Osteoblast (primary cell): ENCODE data around the gene TNIK. TPM values are rescaled to one million over a fixed set of nuclear protein-coding genes. Genes with fewer than 3 reads are reported as not detected.

ENCODE experiments used
- DNase-seq: peaks from one replicate; pipeline ENCODE4 v3.0.0; 2011; ENCODE audit warnings: low spot score, mixed read lengths; ENCODE audit not compliant: insufficient read length; ENCODE audit errors: missing footprints
- H2AFZ ChIP-seq: 2 replicates; pipeline ENCODE4 v1.6.0; 2011; ENCODE audit warnings: mild to moderate bottlenecking, low read length
- H3K27ac ChIP-seq: 2 replicates; pipeline ENCODE4 v1.5.1; 2011; ENCODE audit warnings: mild to moderate bottlenecking, low read depth, low read length, moderate library complexity
- H3K27me3 ChIP-seq: 2 replicates; pipeline ENCODE4 v1.6.0; 2012; ENCODE audit warnings: mild to moderate bottlenecking, control low read depth, inconsistent platforms, low read length, moderate library complexity; ENCODE audit not compliant: insufficient read depth
- H3K36me3 ChIP-seq: 2 replicates; pipeline ENCODE4 v1.5.1; 2011; ENCODE audit warnings: mild to moderate bottlenecking, low read length, control low read depth, moderate library complexity; ENCODE audit not compliant: insufficient read depth
- H3K4me1 ChIP-seq: 2 replicates; pipeline ENCODE4 v1.5.1; 2011; ENCODE audit warnings: mild to moderate bottlenecking, low read length, control low read depth, moderate library complexity; ENCODE audit not compliant: insufficient read depth
- H3K4me2 ChIP-seq: 2 replicates; pipeline ENCODE4 v1.6.0; 2011; ENCODE audit warnings: mild to moderate bottlenecking, low read length; ENCODE audit not compliant: insufficient read depth
- H3K4me3 ChIP-seq: fragments of 200-600 bp; sonication (generic); 3 replicates; pipeline ENCODE4 v1.5.1; 2012; ENCODE audit warnings: mild to moderate bottlenecking, low read length, inconsistent platforms; ENCODE audit not compliant: insufficient read depth
- H3K79me2 ChIP-seq: 2 replicates; pipeline ENCODE4 v1.6.0; 2012; ENCODE audit warnings: mild to moderate bottlenecking, low read length, control low read depth, inconsistent platforms; ENCODE audit not compliant: insufficient read depth
- H3K9me3 ChIP-seq: 2 replicates; pipeline ENCODE4 v1.5.1; 2011; ENCODE audit warnings: low read depth, low read length, control low read depth
- H4K20me1 ChIP-seq: 2 replicates; pipeline ENCODE4 v1.6.0; 2012; ENCODE audit warnings: mild to moderate bottlenecking, low read length, control low read depth; ENCODE audit not compliant: insufficient read depth
- CTCF ChIP-seq: IDR thresholded peaks from 2 replicates; pipeline ENCODE4 v1.5.1; 2011; ENCODE audit warnings: mild to moderate bottlenecking, low read depth, low read length, moderate library complexity; ENCODE audit errors: extremely low read depth
- total RNA-seq: library from RNA; depleted of rRNA; stranded (reverse); fragments of >200 nt; gene quantifications from 2 replicates; pipeline ENCODE4 v1.2.3, GENCODE V29; 2012

The TNIK gene
- total RNA-seq, 1 donor = 7.6 TPM

DNA sequence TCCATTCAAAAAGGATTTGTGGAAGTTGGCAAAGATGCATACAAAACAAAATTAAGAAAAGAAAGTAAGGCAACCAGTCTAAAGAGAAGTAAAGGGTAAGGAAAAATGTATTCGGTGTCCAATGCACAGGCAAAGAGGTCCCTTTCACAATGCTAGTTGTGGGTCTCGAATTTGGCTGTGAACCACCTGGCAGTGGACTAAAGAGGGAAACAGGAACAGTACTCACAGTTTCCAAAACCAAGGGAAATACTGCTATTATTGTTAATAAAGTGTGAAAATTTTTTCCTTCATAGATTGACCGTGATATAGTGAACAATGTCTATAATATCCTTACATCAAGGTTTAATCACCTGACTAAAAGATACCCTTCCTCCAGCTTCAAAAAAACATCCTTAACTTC, 57.9 kb downstream of the TNIK start:
- Histone ChIP-seq H3K4me3 (no peak overlapping the region), H3K36me3 (no peaks in the 10 kb centered on the region), H3K27me3 (peaks cover 28% of the 10 kb centered on the region), H3K9me3 (no peaks in the 10 kb centered on the region), H3K4me2 (no peak overlapping the region), H3K27ac (no peak overlapping the region), H2AFZ (no peak overlapping the region), H3K4me1 (peaks cover 1% of the 10 kb centered on the region), H4K20me1 (no peaks in the 10 kb centered on the region), H3K79me2 (no peaks in the 10 kb centered on the region)
- no peak for TF ChIP-seq CTCF
- no peak for DNase-seq

DNA sequence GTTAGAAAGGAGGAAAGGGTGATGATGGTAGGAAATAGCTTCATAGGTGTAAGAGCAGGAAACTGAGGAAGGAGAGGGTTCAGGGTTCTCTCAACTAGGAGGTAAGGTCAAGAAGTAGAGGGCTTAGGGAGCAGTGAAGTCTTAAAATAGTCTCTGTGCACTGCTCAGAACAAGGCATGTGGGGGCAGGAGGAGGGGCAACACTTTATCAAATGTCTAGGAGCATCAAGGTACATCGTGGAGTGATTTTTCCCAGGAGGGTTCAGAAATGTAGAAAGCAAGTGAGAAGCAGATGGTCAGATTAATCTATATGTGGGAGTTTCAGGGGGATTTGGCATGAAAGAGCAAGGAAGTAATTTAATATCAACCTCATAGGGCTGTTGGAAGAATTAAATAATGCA, 58.8 kb downstream of the TNIK start:
- no peak overlapping the region for H3K4me2 ChIP-seq
- no peaks in the 10 kb centered on the region for H3K79me2 ChIP-seq
- no peak for TF ChIP-seq CTCF
- H3K36me3 ChIP-seq = no peaks in the 10 kb centered on the region
- H2AFZ ChIP-seq = no peak overlapping the region
- no peaks in the 10 kb centered on the region for H3K4me1 ChIP-seq
- H3K9me3 ChIP-seq = no peaks in the 10 kb centered on the region
- no peak for DNase-seq
- no peaks in the 10 kb centered on the region for H4K20me1 ChIP-seq
- H3K27ac ChIP-seq = no peak overlapping the region
- no peak overlapping the region for H3K4me3 ChIP-seq
- peaks cover 28% of the 10 kb centered on the region for H3K27me3 ChIP-seq

DNA sequence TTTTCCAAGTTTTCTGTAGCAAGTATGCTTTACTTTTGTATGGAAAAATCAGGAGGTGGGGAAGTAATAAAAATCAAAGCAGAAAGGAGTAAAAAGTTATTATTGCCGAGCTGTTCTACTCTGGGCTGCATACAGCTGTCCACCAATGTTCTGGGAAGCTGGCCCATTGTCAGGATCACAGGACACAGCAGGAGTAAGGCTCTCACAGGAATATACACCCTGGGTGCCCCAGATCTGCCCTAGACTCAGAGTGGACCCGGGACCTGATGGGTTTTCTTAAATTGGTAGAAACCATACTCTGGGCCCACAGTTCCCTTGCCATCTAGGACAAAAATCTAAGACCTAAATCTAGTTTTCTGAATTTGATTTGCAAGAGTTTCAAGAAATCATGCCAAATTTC, 60.4 kb downstream of the TNIK start:
- Histone ChIP-seq H3K27me3 (peaks cover 28% of the 10 kb centered on the region), H2AFZ (no peak overlapping the region), H4K20me1 (no peaks in the 10 kb centered on the region), H3K27ac (no peak overlapping the region), H3K4me2 (no peak overlapping the region), H3K36me3 (no peaks in the 10 kb centered on the region), H3K4me1 (no peaks in the 10 kb centered on the region), H3K79me2 (no peaks in the 10 kb centered on the region), H3K9me3 (no peaks in the 10 kb centered on the region), H3K4me3 (no peak overlapping the region)
- no peak for TF ChIP-seq CTCF
- no peak for DNase-seq

- Histone ChIP-seq H3K27me3 (peaks cover 25% of the 10 kb centered on the region), H3K27ac (no peak overlapping the region), H3K4me2 (no peak overlapping the region), H2AFZ (no peak overlapping the region), H4K20me1 (no peaks in the 10 kb centered on the region), H3K9me3 (no peaks in the 10 kb centered on the region), H3K4me1 (no peaks in the 10 kb centered on the region), H3K79me2 (no peaks in the 10 kb centered on the region), H3K36me3 (no peaks in the 10 kb centered on the region), H3K4me3 (no peak overlapping the region)
- no peak for TF ChIP-seq CTCF
- no peak for DNase-seq
These were observed 61.9 kb downstream of the TNIK start for GRCh38 chr3:171398343-171398742.
